ENCODE results near the gene ATP6AP2. TPM values are rescaled to one million over a fixed set of nuclear protein-coding genes. Genes with fewer than 3 reads are reported as not detected.

ATP6AP2 gene
- total RNA-seq, 2 donors from 2014 or later, result 36.8 to 56.7 TPM

GRCh38 chrX:40646489-40647306 lies 65.9 kb downstream of the ATP6AP2 start:
- DNase-seq (peak; percentile 44 to 65 (median 54)), ATAC-seq (peak; percentile 55)
- TF ChIP-seq POLR2A (IDR thresholded peaks at IDR 0.05) (no peak), CTCF (IDR thresholded peaks at IDR 0.05) (no peak)
- intact Hi-C loops (cut with DNase I), result no loop called here
- peak overlapping the region; percentile 72 to 89 (median 81) for H3K27ac ChIP-seq
- H3K4me1 ChIP-seq, result peaks cover 21% of the 10 kb centered on the region
- no peaks in the 10 kb centered on the region for H3K9me3 ChIP-seq
- no peaks in the 10 kb centered on the region for H3K27me3 ChIP-seq
- peak overlapping the region; percentile 52 to 75 for H3K4me3 ChIP-seq
- H3K36me3 ChIP-seq (replicated peaks in 1 of 2; ENCODE audit: insufficient read depth in 1 of 2, low read depth in 2 of 2), result no peaks in the 10 kb centered on the region
- 0 to 1% methylated on average over 1 to 30 of the region's 33 CpGs for WGBS, 2 donors

GRCh38 chrX:40647307-40648197 lies 66.8 kb downstream of the ATP6AP2 start, which contains the start of gene CXorf38:
TSS of gene CXorf38 (minus strand) at chrX:40647561. CDS start at chrX:40647520, 41 bp downstream.
- TF ChIP-seq CTCF (IDR thresholded peaks at IDR 0.05), result no peak
- peak in 2 of 3 donors; percentile 49 to 59 for TF ChIP-seq POLR2A (IDR thresholded peaks at IDR 0.05)
- Histone ChIP-seq H3K27ac (peak within 1 kb of the TSS; percentile 72 to 89 (median 81)), H3K36me3 (replicated peaks in 1 of 2; ENCODE audit: insufficient read depth in 1 of 2, low read depth in 2 of 2) (no peaks in the 10 kb centered on the region), H3K4me1 (peaks cover 21% of the 10 kb centered on the region), H3K9me3 (no peaks in the 10 kb centered on the region), H3K4me3 (peak within 1 kb of the TSS; percentile 52 to 75), H3K27me3 (no peaks in the 10 kb centered on the region)
- DNase-seq (peak; percentile 91 to 96 (median 94)), ATAC-seq (peak; percentile 92)
- intact Hi-C loops (cut with DNase I), result no loop called here
- 0 to 1% methylated on average over 3 to 38 of the region's 66 CpGs for WGBS, 2 donors

GRCh38 chrX:40651620-40652223 lies 71.0 kb downstream of the ATP6AP2 start:
- H3K4me3 ChIP-seq, result no peak overlapping the region
- intact Hi-C loops (cut with DNase I), result no loop called here
- no peak for TF ChIP-seq POLR2A (IDR thresholded peaks at IDR 0.05)
- TF ChIP-seq CTCF (IDR thresholded peaks at IDR 0.05), result peak; percentile 38 to 90 (median 71)
- H3K27me3 ChIP-seq, result no peaks in the 10 kb centered on the region
- H3K27ac ChIP-seq, result no peak overlapping the region
- H3K4me1 ChIP-seq, result peaks cover 4% of the 10 kb centered on the region
- DNase-seq, result peak; percentile 67 to 84 (median 73)
- H3K9me3 ChIP-seq, result no peaks in the 10 kb centered on the region
- 0% methylated on average over 3 of the region's 3 CpGs for WGBS, 2 donors
- ATAC-seq, result no peak
- no peaks in the 10 kb centered on the region for H3K36me3 ChIP-seq (replicated peaks in 1 of 2; ENCODE audit: insufficient read depth in 1 of 2, low read depth in 2 of 2)

GRCh38 chrX:40652664-40653063 lies 71.9 kb downstream of the ATP6AP2 start:
- H3K36me3 ChIP-seq (replicated peaks in 1 of 2; ENCODE audit: insufficient read depth in 1 of 2, low read depth in 2 of 2), result no peaks in the 10 kb centered on the region
- H3K27ac ChIP-seq, result no peak overlapping the region
- no peak for DNase-seq
- no peak overlapping the region for H3K4me3 ChIP-seq
- H3K27me3 ChIP-seq, result no peaks in the 10 kb centered on the region
- no peak for ATAC-seq
- no peaks in the 10 kb centered on the region for H3K9me3 ChIP-seq
- H3K4me1 ChIP-seq, result peaks cover 4% of the 10 kb centered on the region
- TF ChIP-seq CTCF (IDR thresholded peaks at IDR 0.05) (no peak), POLR2A (IDR thresholded peaks at IDR 0.05) (no peak)
- whole genome bisulfite sequencing, 2 donors, result 75 to 83% methylated on average over 1 of the region's 1 CpG
- intact Hi-C loops (cut with DNase I), result no loop called here
